KOPT-K1 (cell line): ENCODE results near the gene SLMAP.

Source experiments
- H3K27ac ChIP-seq: fragments of 200-600 bp; sonication (generic); 2 replicates; pipeline ENCODE4 v1.5.1; 2016; ENCODE audit warnings: antibody characterized with exemption, mild to moderate bottlenecking, low read depth, low read length; ENCODE audit not compliant: poor library complexity, severe bottlenecking
- H3K36me3 ChIP-seq: fragments of 200-600 bp; sonication (generic); 2 replicates; pipeline ENCODE4 v1.5.1; 2017; ENCODE audit warnings: antibody characterized with exemption, mild to moderate bottlenecking, low read length, moderate library complexity; ENCODE audit not compliant: insufficient read depth
- H3K9me3 ChIP-seq: fragments of 200-600 bp; sonication (generic); 2 replicates; pipeline ENCODE4 v1.5.1; 2017; ENCODE audit warnings: antibody characterized with exemption, low read length, mild to moderate bottlenecking; ENCODE audit not compliant: insufficient read depth, poor library complexity, severe bottlenecking

The SLMAP gene

GRCh38 chr3:57933602-57934001 is 177.5 kb downstream of the SLMAP start:
- Histone ChIP-seq H3K9me3 (no peaks in the 10 kb centered on the region), H3K27ac (no peak overlapping the region), H3K36me3 (peaks cover 19% of the 10 kb centered on the region)

DNA sequence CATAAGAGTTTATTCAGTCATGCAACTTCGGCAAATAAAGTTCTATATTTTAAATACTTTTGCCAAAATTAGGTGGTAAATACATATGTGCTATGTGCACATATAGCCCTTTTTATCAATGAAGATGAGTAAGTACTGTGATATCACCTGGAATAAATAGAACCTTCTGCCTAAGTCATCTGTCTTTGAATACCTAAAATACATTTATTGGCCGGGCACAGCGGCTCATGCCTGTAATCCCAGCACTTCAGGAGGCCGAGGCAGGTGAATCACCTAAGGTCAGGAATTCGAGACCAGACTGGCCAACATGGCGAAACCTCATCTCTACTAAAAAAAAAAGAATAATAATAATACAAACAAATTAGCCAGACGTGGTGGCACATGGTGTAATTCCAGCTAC is 178.3 kb downstream of the SLMAP start:
- Histone ChIP-seq H3K27ac (no peak overlapping the region), H3K36me3 (peaks cover 16% of the 10 kb centered on the region), H3K9me3 (no peaks in the 10 kb centered on the region)

GRCh38 chr3:57935539-57935938 is 179.4 kb downstream of the SLMAP start:
- Histone ChIP-seq H3K9me3 (no peaks in the 10 kb centered on the region), H3K36me3 (peaks cover 8% of the 10 kb centered on the region; the same call in 1 of the 2 replicates)

GRCh38 chr3:57937092-57937491 is 181.0 kb downstream of the SLMAP start:
- no peaks in the 10 kb centered on the region for H3K9me3 ChIP-seq
- H3K27ac ChIP-seq, result no peak overlapping the region
- H3K36me3 ChIP-seq, result peaks cover 5% of the 10 kb centered on the region; the same call in 1 of the 2 replicates

More at GRCh38 chr3:57935539-57935938, 179.4 kb downstream of the SLMAP start:
- no peak overlapping the region for H3K27ac ChIP-seq

DNA sequence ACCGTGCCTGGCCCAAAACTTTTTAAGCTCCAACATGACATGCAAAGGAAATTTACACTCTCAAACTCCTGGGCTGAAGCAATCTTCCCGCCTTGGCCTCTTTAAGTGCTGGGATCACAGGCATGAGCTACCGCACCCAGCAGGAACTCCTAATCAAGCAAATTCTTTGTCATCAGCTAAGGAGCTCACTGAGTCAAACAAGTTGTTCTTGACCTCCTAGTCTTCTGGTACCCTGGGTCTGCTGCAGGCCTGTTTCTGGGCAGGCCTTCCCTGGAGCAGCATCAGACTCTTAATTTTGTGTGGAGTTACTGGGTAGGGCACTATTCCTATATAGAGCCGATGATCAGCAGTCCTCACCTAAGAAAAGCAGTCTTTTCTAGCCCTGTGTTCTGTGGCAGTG is 183.7 kb downstream of the SLMAP start:
- Histone ChIP-seq H3K9me3 (no peaks in the 10 kb centered on the region), H3K27ac (no peak overlapping the region), H3K36me3 (no peaks in the 10 kb centered on the region)

- H3K27ac ChIP-seq, result no peak overlapping the region
- no peaks in the 10 kb centered on the region for H3K36me3 ChIP-seq
- no peaks in the 10 kb centered on the region for H3K9me3 ChIP-seq
These were observed 186.3 kb downstream of the SLMAP start for GRCh38 chr3:57942388-57942787.

DNA sequence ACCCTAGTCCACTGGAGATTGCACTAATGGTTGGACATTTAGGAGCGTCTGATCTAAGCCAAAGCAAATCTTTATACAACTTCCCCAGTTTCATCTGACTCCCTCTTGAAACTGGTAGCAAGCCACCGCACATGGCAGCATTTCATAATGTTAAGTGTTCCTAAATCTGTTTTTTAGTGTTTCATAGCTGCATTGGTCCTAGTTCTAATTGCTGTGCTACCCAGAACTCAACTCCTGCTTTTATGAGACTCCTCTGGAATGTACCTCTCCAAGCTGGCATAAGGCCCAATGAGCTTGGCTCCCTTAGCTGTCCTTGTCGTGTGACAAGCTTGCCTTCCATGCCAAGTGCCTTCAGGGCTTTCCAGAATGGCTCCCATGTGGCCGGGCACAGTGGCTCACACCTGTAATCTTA is 186.8 kb downstream of the SLMAP start:
- Histone ChIP-seq H3K9me3 (no peaks in the 10 kb centered on the region), H3K36me3 (no peaks in the 10 kb centered on the region), H3K27ac (no peak overlapping the region)

DNA sequence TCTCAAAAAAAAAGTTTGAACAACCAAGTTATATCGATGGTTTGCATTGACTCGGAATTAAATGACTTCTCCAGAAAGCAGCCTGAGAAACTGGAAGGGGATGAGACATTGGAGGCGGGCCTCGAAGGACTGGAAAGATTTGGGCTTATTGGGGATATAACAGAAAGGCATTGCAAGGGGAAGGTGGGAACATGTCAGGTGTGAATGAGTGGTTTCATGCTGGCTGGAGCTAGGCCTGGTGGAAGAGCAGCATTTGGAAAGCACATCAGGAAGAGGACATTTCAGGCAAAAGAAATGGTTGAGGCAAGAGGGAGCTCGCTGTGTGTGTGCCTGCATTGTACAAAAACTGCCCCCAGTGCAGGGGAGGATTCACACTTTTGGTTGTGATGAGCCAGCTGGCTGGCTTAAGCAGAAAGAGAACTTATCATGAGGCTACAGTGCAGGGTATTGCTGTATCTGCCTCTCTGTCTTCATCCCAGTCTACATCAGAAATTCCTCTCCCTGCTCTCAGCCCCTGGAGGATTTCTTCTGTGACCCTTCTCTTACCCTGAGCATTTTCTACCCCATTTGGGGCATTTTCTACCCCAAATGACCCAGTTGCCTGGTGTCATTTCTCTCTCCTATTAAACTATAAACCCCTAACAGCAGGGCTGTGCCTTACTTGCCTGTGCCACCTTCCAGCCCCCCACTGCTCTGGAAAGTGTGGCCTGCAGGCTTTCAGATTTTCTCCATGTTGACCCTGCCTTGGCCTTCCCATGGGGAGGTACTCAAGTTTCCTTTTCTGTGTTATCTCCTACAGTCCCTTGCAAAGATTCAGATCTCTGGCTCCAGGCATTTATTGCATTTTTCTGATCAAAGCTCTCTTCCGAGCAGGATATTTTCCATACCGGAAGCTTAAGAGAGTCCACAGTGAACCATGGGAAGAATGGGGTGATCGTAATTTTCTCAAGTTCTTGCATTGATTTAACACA is 187.7 kb downstream of the SLMAP start:
- no peak overlapping the region for H3K27ac ChIP-seq
- H3K9me3 ChIP-seq, result no peaks in the 10 kb centered on the region
- H3K36me3 ChIP-seq, result no peaks in the 10 kb centered on the region

- H3K9me3 ChIP-seq, result no peaks in the 10 kb centered on the region
- no peaks in the 10 kb centered on the region for H3K36me3 ChIP-seq
- H3K27ac ChIP-seq, result no peak overlapping the region
These were observed 190.9 kb downstream of the SLMAP start for GRCh38 chr3:57946970-57947381.

GRCh38 chr3:57948080-57948671 is 192.1 kb downstream of the SLMAP start:
- H3K9me3 ChIP-seq, result no peaks in the 10 kb centered on the region
- H3K27ac ChIP-seq, result no peak overlapping the region
- H3K36me3 ChIP-seq, result no peaks in the 10 kb centered on the region

- H3K27ac ChIP-seq, result no peak overlapping the region
These were observed 192.7 kb downstream of the SLMAP start for GRCh38 chr3:57948781-57949242.

GRCh38 chr3:57949344-57949743 is 193.2 kb downstream of the SLMAP start:
- H3K9me3 ChIP-seq, result no peaks in the 10 kb centered on the region
- H3K27ac ChIP-seq, result no peak overlapping the region
- H3K36me3 ChIP-seq, result no peaks in the 10 kb centered on the region

More at GRCh38 chr3:57948781-57949242, 192.7 kb downstream of the SLMAP start:
- Histone ChIP-seq H3K9me3 (no peaks in the 10 kb centered on the region), H3K36me3 (no peaks in the 10 kb centered on the region)

DNA sequence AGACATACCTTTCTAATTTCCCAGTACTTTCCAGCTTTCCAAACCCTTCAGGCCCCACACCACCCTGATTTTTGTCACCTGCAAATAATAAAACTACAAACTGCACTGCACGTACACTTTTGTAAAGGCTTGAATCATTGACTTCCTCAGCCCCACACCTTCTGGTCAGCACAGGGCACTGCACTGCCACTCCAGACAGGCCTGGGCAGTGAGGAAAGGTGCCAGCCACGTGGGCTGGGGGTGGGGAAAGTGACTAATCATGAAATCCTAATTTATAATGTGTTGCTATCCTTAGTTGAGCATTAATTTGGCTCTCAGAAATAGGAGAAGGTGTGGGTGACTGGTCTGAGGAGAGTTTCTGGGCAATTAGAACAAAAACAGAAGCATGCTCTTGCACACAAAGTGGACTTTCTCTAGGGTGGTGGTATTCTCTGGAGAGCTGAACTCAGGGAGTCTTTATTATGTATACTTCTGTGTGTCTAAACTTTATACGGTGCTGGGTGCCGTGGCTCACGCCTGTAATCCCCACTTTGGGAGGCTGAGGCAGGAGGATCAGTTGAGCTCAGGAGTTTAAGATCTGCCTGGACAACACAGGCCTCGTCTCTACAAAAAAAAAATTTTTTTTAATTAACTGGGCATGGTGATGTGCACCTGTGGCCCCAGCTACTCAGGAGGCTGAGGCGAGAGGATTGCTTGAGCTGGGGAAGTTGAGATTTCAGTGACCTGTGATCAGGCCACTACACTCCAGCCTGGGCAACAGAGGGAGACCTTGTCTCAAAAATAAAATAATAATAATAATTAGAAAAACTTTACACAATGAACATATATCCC is 193.9 kb downstream of the SLMAP start:
- no peaks in the 10 kb centered on the region for H3K9me3 ChIP-seq
- no peak overlapping the region for H3K27ac ChIP-seq
- no peaks in the 10 kb centered on the region for H3K36me3 ChIP-seq

- no peaks in the 10 kb centered on the region for H3K36me3 ChIP-seq
- no peaks in the 10 kb centered on the region for H3K9me3 ChIP-seq
- H3K27ac ChIP-seq, result no peak overlapping the region
These were observed 195.2 kb downstream of the SLMAP start for GRCh38 chr3:57951066-57951882.
